NCI-H345 treated with DMSO at 0.1 percent for 48 hours (cell line): ENCODE data around the gene UGGT2.
"Not testable (repeated sequence)": the region's sequence is repeated elsewhere in the genome, so short reads cannot be mapped to it uniquely, and the experiment has no call there.

Experiments
- DNase-seq: peaks from one replicate; lab custom pipeline; 2025; ENCODE audit not compliant: unreplicated experiment; lab: John Stamatoyannopoulos, UW

UGGT2 gene

DNA sequence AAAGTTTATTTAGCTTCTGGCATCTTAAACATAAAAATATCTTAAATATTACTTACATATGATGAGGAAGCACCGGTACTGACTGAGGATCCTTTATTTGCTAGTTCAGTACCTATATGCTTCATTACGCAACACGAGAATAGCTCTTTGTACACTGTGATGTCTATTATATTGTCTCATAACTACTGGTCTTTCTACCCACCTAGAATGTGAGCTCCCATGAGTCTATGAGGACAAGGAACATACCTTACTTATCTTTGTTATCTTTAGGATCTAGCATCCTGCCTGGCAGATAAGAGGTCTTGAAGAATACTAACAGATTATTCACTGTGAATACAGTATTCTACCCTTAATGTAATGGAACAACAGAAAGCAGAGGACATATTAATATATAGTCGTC lies 251.4 kb downstream of the UGGT2 start:
- no peak for DNase-seq

DNA sequence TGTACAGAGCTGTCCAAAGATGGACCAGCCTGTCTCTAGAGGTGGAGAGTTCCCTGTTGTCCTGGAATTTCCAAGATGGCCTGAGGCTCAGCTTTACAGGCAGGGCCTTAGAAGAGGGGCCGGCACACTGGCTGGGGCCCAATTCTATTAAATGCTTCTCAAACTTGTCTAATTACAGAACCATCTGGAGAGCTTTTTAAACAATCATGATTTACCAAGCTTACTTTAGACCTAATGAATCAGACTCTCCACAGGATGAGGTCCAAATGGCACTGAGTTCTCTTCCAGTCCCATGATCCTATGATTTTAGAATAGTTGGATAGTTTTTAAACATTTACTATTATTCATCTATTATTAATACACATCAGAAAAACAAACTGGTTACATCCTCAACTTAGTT lies 252.8 kb downstream of the UGGT2 start:
- no peak for DNase-seq

DNA sequence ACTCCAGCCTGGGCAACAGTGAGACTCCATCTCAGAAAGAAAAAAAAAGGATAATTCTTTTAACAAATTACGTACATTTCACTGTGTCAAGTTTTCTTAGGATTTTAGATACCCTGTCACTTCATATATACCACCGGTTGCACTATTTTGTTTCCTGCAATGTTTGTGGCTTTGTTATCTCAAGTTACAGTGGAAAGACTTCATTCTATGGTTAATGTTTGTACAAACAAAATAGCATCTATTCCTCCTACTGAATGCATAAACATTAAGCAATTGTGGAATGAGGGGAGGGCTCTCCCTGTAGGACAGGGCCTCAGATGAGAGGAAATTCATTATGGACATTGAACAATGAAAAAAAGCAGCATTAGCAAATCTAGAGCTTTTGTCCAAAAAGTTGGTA lies 256.2 kb downstream of the UGGT2 start:
- DNase-seq = no peak

DNA sequence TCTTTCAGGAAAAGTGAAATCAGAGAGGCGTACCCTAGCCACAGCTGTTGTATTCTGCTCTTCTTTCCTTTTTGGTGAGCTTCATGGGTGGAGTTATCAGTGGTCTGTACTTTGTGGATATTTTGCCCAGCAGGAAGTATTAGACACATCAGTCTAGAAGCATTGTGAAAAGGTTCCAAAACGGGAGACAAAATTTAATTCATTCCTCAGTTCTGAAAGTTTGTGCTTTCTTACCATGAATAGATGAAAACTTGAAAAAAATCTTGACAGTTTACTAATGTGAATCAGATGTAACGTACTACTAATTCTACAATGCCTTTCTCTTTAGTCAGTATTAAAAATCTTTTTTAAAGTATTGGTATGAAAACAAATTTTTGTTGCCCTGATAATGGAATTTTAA lies 259.4 kb downstream of the UGGT2 start:
- no peak for DNase-seq

DNA sequence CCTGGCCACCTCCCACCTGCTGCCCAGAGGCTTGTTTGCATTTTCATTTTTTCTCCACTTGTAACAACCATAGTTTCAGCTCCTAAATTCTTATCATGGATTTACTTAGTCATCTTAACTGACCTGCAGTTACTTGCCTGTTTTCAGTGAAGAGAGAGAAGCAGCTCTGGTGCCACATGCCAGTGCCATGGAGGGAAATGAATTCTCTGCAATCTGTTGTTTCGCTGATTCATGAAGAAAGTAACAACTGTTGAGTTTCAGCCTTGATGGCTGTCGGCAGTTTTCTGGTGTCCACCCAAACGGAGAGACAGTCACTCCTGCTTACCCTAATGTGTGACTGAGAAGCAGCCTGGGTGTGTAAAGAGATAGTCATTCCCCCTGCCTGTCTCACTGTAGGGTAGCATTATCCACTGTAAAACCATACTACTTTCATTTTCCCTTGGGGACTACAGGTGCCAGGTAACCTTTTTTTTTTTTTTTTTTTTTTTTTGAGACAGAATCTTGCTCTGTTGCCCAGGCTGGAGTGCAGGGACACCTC lies 260.1 kb downstream of the UGGT2 start:
- DNase-seq = no peak

DNA sequence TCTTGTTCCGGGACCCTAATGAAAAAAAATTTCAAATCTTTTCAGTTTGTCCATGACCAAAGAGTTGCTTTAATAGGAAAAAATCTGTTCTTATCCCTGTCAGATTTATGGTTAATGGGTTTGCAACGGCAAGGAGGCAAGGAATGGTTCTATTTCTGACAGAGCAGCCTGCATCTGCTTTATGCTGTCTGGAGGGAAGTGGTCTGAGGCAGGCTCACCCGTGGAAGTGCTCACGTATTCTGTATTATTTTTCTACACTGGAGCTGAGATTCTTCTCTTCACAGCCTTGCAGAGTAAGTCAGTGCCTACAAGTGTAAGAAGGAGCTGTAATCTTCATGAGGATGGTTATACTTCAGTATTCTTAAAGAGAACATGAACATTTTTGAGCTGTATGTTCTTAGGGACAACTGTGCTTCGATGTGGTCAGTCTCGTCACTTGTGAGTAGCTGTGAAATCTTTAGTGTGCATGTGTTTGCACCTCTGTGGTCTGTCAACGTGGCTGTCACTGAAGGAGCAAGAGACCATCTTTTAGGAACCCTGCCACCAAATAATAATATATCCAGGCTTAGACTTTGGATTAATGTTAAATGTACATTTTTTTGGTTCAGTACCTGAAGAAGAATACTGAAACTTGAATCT lies 262.0 kb downstream of the UGGT2 start:
- DNase-seq = no peak

- DNase-seq = not testable (repeated sequence)
Measured at GRCh38 chr13:95789315-95789714, 263.9 kb downstream of the UGGT2 start.

GRCh38 chr13:95788100-95788463 lies 265.1 kb downstream of the UGGT2 start:
- DNase-seq = no peak

- no peak for DNase-seq
Measured at GRCh38 chr13:95787356-95788099, 265.7 kb downstream of the UGGT2 start.

- DNase-seq = no peak
Measured at GRCh38 chr13:95784900-95785290, 268.3 kb downstream of the UGGT2 start.

GRCh38 chr13:95784161-95784899 lies 268.9 kb downstream of the UGGT2 start:
- no peak for DNase-seq

DNA sequence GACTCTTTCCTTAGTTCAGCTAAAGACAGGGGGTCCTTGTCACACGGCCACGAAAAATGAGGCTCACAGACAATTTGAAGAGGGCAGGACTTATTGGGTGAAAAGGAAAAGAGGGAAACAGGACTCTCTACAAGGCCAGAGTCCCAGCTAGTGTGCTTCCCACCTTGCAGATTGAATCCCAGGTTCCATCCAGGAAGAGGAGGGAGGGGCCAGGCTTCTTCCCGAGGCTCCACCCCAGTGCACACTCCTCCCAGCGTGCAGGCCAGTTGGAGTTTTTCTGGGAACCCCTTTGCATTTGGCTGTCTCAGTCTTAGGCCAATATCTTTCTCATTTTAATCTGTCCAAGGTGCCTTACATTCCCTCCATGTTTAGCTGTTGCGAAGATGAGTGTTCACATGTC lies 269.5 kb downstream of the UGGT2 start:
- no peak for DNase-seq

DNA sequence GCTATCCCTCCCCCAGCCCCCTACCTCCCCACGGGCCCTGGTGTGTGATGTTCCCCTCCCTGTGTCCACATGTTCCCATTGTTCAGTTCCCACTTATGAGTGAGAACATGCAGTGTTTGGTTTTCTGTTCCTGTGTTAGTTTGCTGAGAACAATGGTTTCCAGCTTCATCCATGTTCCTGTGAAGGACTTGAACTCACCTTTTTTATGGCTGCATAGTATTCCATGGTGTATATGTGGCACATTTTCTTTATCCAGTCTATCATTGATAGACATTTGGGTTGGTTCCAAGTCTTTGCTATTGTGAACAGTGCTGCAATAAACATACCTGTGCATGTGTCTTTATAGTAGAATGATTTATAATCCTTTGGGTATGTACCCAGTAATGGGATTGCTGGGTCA lies 271.3 kb downstream of the UGGT2 start:
- not testable (repeated sequence) for DNase-seq

DNA sequence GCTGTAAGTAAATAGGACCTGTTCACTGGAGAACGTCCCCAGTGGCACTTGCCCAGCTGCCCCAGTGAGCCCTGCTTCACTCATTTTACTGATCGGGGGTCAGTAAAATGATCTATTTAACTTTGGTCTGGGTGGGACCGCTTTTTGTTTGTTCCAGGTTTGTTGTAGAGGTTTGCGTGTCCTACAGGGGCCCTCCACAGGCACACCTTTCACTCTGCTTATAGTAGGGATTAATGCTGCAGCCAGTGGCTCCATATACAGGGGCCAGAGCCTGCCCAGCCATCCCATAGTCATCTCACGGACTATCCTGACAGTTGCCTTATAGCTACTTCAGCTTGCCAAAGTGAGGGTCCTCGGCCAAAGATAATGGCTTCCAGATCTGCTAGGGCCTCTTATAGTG lies 272.2 kb downstream of the UGGT2 start:
- DNase-seq = no peak

DNA sequence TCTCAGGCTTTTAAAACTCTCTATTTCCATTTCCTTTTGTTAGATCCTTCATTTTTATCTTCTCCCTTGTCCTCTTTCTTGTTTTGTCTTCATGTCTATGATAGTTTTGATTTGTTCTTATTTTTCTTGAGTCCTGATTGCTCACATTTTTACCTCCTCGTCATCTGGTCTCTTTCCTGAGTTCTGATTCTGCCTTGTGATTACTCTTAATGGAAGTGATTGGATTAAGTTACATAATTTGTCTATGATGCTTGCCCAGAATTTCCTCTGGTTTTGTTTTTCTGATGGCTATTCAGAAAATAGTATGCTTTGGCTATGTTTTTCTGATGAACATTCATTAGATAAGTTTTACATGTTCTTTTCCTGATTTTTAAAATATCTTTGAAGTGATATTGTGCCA lies 273.7 kb downstream of the UGGT2 start:
- DNase-seq = no peak

DNA sequence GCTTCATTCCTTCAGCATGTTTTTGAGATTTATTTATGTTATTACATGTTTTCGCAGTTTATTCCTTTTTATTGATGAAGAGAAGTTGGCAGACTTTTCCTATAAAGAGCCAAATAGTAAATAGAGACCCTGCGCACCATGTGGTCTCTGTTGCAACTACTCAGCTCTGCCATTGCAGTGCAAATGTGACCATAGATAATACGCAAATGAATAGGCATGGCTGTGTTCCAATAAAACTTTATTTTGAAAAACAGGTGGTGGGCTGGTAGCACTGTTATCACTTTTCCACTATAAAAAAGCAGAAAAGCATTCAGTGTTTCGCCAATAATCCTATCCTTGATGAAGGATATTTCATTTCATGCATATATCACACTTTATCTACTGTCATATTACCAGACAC lies 281.3 kb downstream of the UGGT2 start:
- DNase-seq = no peak

DNA sequence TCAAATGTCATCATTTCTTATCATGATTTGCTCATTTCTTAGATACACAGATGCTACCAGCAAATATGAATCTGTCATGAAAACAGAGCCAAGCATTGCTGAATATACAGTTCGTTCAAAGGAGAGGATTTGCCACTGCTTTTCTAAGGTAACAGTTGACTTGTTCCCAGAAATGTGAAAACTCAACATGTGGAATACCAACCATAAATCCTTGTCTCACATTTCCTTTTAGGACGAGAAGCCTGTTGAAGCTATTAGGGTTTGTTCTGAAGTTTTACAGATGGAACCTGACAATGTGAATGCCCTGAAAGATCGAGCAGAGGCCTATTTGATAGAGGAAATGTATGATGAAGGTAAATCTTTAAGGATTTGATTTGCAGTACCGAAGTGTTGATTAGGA lies 289.6 kb downstream of the UGGT2 start:
- no peak for DNase-seq

DNA sequence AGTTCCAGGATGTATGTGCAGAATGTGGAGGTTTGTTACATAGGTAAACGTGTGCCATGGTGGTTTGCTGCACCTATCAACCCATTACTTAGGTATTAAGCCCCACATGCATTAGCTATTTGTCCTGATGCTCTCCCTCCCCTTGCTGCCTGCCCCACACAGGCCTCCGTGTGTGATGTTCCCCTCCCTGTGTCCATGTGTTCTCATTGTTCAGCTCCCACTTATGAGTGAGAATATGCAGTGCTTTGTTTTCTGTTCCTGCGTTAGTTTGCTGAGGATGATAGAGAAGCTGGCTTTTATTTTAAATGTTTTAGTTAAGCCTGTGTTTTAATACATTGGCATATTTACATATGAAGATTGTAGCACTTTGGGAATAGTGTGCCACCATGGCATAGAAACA lies 290.6 kb downstream of the UGGT2 start:
- DNase-seq = not testable (repeated sequence)

DNA sequence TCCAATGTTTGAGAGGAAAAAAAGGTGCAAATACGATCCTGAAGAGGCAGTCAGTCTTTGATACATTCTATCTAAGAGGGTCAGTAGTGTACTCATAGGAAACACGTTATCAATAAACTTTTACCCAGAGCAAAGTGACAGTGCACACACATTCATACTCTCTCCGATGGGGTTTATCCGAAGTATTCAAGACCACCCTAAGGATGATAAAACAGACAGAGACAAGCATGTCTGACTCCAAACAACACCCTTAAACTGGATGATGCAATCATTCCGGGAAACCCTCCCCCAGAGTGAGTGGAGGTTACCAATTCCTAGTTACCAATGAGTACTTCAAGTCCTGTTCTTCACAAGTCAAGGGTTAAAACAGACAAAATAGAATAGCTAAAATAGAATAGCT lies 297.1 kb downstream of the UGGT2 start:
- DNase-seq = no peak

- DNase-seq = no peak
Measured at GRCh38 chr13:95754069-95754468, 299.1 kb downstream of the UGGT2 start.

- DNase-seq = no peak
Measured at GRCh38 chr13:95752677-95753076, 300.5 kb downstream of the UGGT2 start.
